ENCODE measurements around the gene BCAR1.

The BCAR1 gene
- total RNA-seq = 0 to 0.39 (median 0) reads per million in 3 donors

DNA sequence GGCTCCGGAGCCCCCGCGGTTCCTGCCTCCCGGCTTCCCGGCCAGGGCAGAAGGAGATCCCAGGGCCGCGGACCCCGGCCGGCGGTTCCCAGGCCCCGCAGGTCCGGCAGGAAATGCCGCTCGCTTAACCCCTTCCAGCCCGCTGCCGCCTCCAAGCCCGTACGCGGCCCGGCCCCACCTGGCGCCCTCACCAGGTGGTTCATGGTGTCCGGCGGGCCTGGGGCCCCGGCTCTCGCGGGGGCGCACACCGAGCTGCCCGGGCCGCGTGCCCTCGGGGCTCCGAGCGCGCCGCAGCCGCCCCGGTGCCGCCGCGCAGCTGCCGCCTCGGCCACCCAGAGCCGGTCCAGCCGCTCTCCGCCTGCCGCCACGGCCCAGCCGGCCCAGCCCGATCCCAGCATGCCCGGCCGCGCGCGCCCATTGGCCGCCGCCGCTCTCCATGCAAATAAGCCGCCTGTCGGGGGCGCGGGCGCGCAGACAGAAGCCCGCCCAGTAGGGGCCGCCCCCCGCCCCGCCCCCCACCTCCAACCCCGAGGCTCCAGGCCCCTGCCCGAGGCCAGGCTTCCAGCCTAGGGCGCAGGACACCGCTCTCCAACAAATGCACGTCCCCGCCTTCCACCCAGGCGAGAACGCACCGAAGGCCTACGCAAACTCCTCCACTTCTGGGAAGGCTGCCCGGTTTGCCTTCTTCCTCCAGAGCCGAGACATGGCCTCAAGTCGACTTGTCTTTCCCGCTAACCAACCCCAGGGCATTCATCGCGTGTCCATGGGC, at the start of gene BCAR1:
BCAR1 (minus strand) TSS at position 345 of the 769 bp plus-strand sequence; CDS start at position 203, 142 bp downstream.
- Histone ChIP-seq H3K9me3 (ENCODE audit: control insufficient read depth, low read length) (no peaks in the 10 kb centered on the region), H3K27ac (ENCODE audit: insufficient read depth, low read length, poor library complexity, severe bottlenecking) (no peak within 1 kb of the TSS), H3K27me3 (replicated peaks; ENCODE audit: control insufficient read depth, insufficient read depth, low read length, poor library complexity, severe bottlenecking) (peaks cover 37% of the 10 kb centered on the region), H3K36me3 (ENCODE audit: control insufficient read depth, insufficient read depth, low read length) (no peaks in the 10 kb centered on the region), H3K4me1 (ENCODE audit: control insufficient read depth, insufficient read depth, low read length, poor library complexity, severe bottlenecking) (peaks cover 10% of the 10 kb centered on the region), H3K4me3 (ENCODE audit: insufficient read depth, low read depth, low read length, poor library complexity, severe bottlenecking) (peak within 1 kb of the TSS; percentile 50)
- DNase-seq = no peak

- Histone ChIP-seq H3K27me3 (replicated peaks; ENCODE audit: control insufficient read depth, insufficient read depth, low read length, poor library complexity, severe bottlenecking) (no peaks in the 10 kb centered on the region), H3K4me3 (ENCODE audit: insufficient read depth, low read depth, low read length, poor library complexity, severe bottlenecking) (no peak overlapping the region), H3K36me3 (ENCODE audit: control insufficient read depth, insufficient read depth, low read length) (peaks cover 32% of the 10 kb centered on the region), H3K27ac (ENCODE audit: insufficient read depth, low read length, poor library complexity, severe bottlenecking) (no peak overlapping the region), H3K4me1 (ENCODE audit: control insufficient read depth, insufficient read depth, low read length, poor library complexity, severe bottlenecking) (no peaks in the 10 kb centered on the region), H3K9me3 (ENCODE audit: control insufficient read depth, low read length) (no peaks in the 10 kb centered on the region)
- no peak for DNase-seq
These were observed 46.8 kb upstream of the BCAR1 start for GRCh38 chr16:75298267-75298666.

DNA sequence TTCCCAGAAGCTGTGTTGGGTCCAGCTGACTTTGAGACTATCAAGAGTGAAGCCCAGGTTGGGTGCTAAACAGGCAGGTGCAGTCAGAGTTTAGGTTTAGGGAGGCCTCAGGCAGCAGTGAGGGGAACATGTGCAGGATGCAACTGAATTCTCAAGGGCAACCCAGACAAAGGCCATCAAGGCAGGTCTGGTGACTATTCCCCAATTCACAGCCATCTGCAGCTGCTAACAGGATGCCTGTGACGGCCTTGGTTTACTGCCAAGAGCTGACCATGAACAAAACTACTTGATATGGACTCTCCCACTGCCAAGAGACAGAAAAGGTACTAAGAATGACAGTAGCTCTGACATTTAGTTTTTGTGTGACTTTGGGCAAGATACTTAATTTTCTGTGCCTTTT, 45.2 kb upstream of the BCAR1 start:
- no peak for DNase-seq
- Histone ChIP-seq H3K4me3 (ENCODE audit: insufficient read depth, low read depth, low read length, poor library complexity, severe bottlenecking) (no peak overlapping the region), H3K36me3 (ENCODE audit: control insufficient read depth, insufficient read depth, low read length) (peaks cover 40% of the 10 kb centered on the region), H3K9me3 (ENCODE audit: control insufficient read depth, low read length) (no peaks in the 10 kb centered on the region), H3K4me1 (ENCODE audit: control insufficient read depth, insufficient read depth, low read length, poor library complexity, severe bottlenecking) (no peaks in the 10 kb centered on the region), H3K27ac (ENCODE audit: insufficient read depth, low read length, poor library complexity, severe bottlenecking) (no peak overlapping the region), H3K27me3 (replicated peaks; ENCODE audit: control insufficient read depth, insufficient read depth, low read length, poor library complexity, severe bottlenecking) (no peaks in the 10 kb centered on the region)

DNA sequence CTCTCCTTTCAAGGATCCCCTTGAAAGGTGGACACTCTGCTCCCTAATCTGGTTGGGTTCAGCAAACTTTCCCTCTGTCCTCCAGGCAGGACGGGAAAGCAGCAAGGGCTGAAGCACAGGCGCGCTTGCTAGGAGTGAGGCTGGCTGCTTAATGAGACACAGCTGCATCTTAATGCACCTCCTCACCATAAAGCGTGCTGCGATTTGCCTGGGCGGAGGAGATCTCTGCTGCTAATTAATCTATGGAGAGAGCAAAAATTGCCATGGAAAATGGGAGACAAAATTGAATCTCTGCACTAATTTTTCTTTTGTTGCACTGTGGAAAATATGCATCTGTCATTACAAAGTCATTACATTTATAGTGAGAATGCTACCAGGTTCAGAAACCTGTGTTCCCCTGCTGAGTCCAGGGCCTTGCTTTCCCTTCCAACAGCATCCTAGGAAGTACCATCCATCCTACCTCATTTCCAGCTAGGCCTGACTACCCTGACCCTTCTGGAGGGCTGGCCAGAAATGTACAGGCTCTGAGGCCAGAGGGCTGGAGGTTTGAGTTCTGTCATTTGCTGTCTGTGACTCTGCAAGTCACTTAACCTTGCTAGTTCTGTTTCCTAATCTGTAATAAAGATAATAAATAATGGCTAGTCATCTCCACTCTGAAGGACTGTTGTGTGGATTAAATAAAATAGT, 43.5 kb upstream of the BCAR1 start:
- no peak overlapping the region for H3K27ac ChIP-seq (ENCODE audit: insufficient read depth, low read length, poor library complexity, severe bottlenecking)

DNA sequence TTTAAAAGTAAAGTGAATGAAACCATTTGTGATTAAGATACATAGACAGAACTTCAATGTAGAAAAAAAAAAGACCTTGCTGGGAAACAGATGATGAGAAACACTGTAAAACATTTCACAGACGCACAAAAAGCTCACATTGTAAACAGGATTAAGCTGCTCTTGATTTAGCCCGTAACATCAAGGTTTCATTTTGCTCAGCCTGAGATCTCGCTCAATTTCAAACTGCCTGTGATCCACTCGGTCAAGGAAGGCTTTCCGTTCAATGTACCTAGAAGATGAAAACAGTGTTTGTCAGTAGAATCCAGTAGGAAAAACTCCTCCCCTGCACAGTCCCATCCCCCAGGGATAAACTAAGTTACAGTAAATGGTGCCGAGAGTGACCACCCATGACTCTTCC, 42.3 kb upstream of the BCAR1 start:
- Histone ChIP-seq H3K27me3 (replicated peaks; ENCODE audit: control insufficient read depth, insufficient read depth, low read length, poor library complexity, severe bottlenecking) (no peaks in the 10 kb centered on the region), H3K4me3 (ENCODE audit: insufficient read depth, low read depth, low read length, poor library complexity, severe bottlenecking) (no peak overlapping the region)

More for the DNA sequence above, 43.5 kb upstream of the BCAR1 start:
- no peaks in the 10 kb centered on the region for H3K9me3 ChIP-seq (ENCODE audit: control insufficient read depth, low read length)
- no peak for DNase-seq
- H3K4me3 ChIP-seq (ENCODE audit: insufficient read depth, low read depth, low read length, poor library complexity, severe bottlenecking) = no peak overlapping the region
- no peaks in the 10 kb centered on the region for H3K4me1 ChIP-seq (ENCODE audit: control insufficient read depth, insufficient read depth, low read length, poor library complexity, severe bottlenecking)
- H3K27me3 ChIP-seq (replicated peaks; ENCODE audit: control insufficient read depth, insufficient read depth, low read length, poor library complexity, severe bottlenecking) = no peaks in the 10 kb centered on the region
- peaks cover 39% of the 10 kb centered on the region for H3K36me3 ChIP-seq (ENCODE audit: control insufficient read depth, insufficient read depth, low read length)

DNA sequence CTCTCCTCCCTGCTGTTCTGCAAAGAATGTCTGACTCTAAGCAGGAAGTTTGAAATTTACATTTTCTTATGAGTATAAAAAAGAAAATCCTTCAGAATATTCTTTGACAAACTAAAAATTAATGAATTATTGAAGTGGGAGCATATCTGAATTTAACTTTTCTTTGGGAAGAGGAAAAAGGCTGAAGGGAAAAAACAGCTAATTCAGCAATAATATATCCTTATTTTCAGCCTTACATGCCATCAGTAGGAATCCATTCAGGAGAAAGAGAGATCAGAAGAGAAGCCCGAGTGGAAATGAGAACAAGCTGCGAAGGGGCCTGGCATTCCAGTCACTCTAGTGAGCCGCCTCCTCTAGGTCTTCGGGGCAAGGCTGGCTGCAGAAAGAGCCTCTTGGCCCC, 41.7 kb upstream of the BCAR1 start:
- no peak overlapping the region for H3K4me3 ChIP-seq (ENCODE audit: insufficient read depth, low read depth, low read length, poor library complexity, severe bottlenecking)
- H3K36me3 ChIP-seq (ENCODE audit: control insufficient read depth, insufficient read depth, low read length) = peaks cover 33% of the 10 kb centered on the region
- no peaks in the 10 kb centered on the region for H3K27me3 ChIP-seq (replicated peaks; ENCODE audit: control insufficient read depth, insufficient read depth, low read length, poor library complexity, severe bottlenecking)
- H3K9me3 ChIP-seq (ENCODE audit: control insufficient read depth, low read length) = no peaks in the 10 kb centered on the region
- no peak overlapping the region for H3K27ac ChIP-seq (ENCODE audit: insufficient read depth, low read length, poor library complexity, severe bottlenecking)
- no peak for DNase-seq
- H3K4me1 ChIP-seq (ENCODE audit: control insufficient read depth, insufficient read depth, low read length, poor library complexity, severe bottlenecking) = peaks cover 10% of the 10 kb centered on the region

More for the DNA sequence above, 42.3 kb upstream of the BCAR1 start:
- Histone ChIP-seq H3K36me3 (ENCODE audit: control insufficient read depth, insufficient read depth, low read length) (peaks cover 33% of the 10 kb centered on the region), H3K27ac (ENCODE audit: insufficient read depth, low read length, poor library complexity, severe bottlenecking) (no peak overlapping the region), H3K4me1 (ENCODE audit: control insufficient read depth, insufficient read depth, low read length, poor library complexity, severe bottlenecking) (peaks cover 5% of the 10 kb centered on the region), H3K9me3 (ENCODE audit: control insufficient read depth, low read length) (no peaks in the 10 kb centered on the region)
- DNase-seq = no peak

DNA sequence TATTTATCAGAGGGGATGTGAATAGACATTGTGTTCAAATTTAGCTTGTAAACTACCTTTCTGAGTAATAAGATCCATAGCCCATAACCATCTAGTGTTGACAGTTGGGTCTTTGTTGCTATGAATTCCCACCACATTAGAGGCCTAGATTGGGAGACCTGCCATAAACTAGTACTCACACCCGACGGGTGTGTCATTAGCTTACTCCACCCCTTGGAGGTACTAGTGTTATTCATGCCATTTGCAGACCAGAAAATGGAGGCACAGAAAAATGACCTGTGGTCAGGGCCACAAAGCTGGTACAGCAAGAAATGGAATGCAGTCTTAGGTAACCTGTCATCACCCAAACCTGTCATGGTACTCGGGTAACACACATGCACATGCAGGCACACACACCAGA, 41.3 kb upstream of the BCAR1 start:
- peaks cover 30% of the 10 kb centered on the region for H3K36me3 ChIP-seq (ENCODE audit: control insufficient read depth, insufficient read depth, low read length)
- peaks cover 12% of the 10 kb centered on the region for H3K4me1 ChIP-seq (ENCODE audit: control insufficient read depth, insufficient read depth, low read length, poor library complexity, severe bottlenecking)
- H3K4me3 ChIP-seq (ENCODE audit: insufficient read depth, low read depth, low read length, poor library complexity, severe bottlenecking) = no peak overlapping the region
- H3K9me3 ChIP-seq (ENCODE audit: control insufficient read depth, low read length) = no peaks in the 10 kb centered on the region
- no peak overlapping the region for H3K27ac ChIP-seq (ENCODE audit: insufficient read depth, low read length, poor library complexity, severe bottlenecking)
- DNase-seq = no peak
- no peaks in the 10 kb centered on the region for H3K27me3 ChIP-seq (replicated peaks; ENCODE audit: control insufficient read depth, insufficient read depth, low read length, poor library complexity, severe bottlenecking)

DNA sequence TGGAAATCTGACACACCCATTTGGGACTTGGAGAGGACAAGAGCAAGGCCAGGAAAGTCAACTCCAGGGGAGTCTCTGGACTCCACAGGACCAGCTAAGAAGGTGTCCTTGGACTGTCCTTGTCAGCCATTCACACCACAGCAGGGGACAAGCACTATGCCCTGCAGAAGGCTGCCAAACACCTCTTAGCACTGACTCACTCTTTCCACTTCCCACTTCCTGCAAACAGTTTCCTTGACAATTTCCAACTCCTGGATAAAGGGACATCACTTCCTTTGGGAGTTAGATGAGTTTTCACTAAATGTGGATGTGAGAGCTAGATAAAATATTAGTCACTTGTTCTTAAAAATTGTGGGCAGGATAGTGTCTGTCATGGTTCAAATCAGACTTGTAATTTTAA, 37.8 kb upstream of the BCAR1 start:
- peaks cover 18% of the 10 kb centered on the region for H3K36me3 ChIP-seq (ENCODE audit: control insufficient read depth, insufficient read depth, low read length)
- no peaks in the 10 kb centered on the region for H3K27me3 ChIP-seq (replicated peaks; ENCODE audit: control insufficient read depth, insufficient read depth, low read length, poor library complexity, severe bottlenecking)
- no peak for DNase-seq
- no peak overlapping the region for H3K27ac ChIP-seq (ENCODE audit: insufficient read depth, low read length, poor library complexity, severe bottlenecking)
- no peak overlapping the region for H3K4me3 ChIP-seq (ENCODE audit: insufficient read depth, low read depth, low read length, poor library complexity, severe bottlenecking)
- peaks cover 12% of the 10 kb centered on the region for H3K4me1 ChIP-seq (ENCODE audit: control insufficient read depth, insufficient read depth, low read length, poor library complexity, severe bottlenecking)
- no peaks in the 10 kb centered on the region for H3K9me3 ChIP-seq (ENCODE audit: control insufficient read depth, low read length)

DNA sequence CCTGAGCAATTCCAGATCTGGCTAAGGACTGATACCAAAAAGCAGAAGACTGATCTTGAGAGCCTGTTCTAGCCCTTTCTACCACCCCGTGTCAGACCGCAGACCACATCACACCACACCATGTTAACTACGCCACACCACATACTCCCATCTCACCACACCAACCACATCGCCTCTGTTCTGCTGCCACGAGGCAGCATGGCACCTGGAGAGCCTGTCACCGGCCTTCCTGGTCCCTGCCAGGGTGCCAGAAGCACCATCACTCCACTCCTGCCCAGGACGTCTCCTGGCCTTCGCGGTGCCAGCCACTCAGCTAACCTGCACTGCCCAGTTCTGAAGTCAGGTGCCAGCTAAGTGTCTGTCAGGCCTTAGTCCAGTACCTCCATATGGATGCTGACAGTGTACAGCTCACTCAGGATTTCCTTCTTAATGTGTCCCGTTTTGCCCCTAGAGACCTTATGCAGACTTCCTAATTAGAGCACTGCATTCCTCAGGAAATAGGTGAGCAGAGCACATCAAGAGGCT, 37.2 kb upstream of the BCAR1 start:
- H3K27ac ChIP-seq (ENCODE audit: insufficient read depth, low read length, poor library complexity, severe bottlenecking) = no peak overlapping the region
- DNase-seq = peak; percentile 37 to 54 (median 52)

DNA sequence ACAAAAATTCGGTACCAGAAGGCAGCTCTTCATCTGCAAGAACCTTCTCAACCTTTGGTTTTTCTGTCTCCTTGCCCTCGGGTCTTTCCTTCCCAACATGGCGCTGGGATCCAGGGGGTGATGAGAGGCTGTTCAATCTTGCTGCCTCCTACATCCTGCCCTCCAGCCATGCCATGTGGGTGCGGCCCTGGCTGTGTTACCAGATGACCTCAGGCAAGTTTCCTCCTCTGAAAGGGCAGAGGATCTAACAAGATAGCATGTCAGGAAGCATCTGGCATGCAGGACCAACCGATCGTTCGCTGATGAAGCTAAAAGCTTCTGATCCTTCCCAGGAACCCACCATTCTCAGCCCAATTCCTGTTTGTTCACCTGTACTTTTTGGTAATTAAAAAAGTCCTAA, 36.8 kb upstream of the BCAR1 start:
- Histone ChIP-seq H3K27ac (ENCODE audit: insufficient read depth, low read length, poor library complexity, severe bottlenecking) (no peak overlapping the region), H3K4me1 (ENCODE audit: control insufficient read depth, insufficient read depth, low read length, poor library complexity, severe bottlenecking) (peaks cover 12% of the 10 kb centered on the region), H3K36me3 (ENCODE audit: control insufficient read depth, insufficient read depth, low read length) (peaks cover 10% of the 10 kb centered on the region), H3K9me3 (ENCODE audit: control insufficient read depth, low read length) (no peaks in the 10 kb centered on the region), H3K4me3 (ENCODE audit: insufficient read depth, low read depth, low read length, poor library complexity, severe bottlenecking) (no peak overlapping the region), H3K27me3 (replicated peaks; ENCODE audit: control insufficient read depth, insufficient read depth, low read length, poor library complexity, severe bottlenecking) (no peaks in the 10 kb centered on the region)
- DNase-seq = no peak

More for the DNA sequence above, 37.2 kb upstream of the BCAR1 start:
- Histone ChIP-seq H3K36me3 (ENCODE audit: control insufficient read depth, insufficient read depth, low read length) (peaks cover 12% of the 10 kb centered on the region), H3K27me3 (replicated peaks; ENCODE audit: control insufficient read depth, insufficient read depth, low read length, poor library complexity, severe bottlenecking) (no peaks in the 10 kb centered on the region), H3K4me3 (ENCODE audit: insufficient read depth, low read depth, low read length, poor library complexity, severe bottlenecking) (no peak overlapping the region), H3K4me1 (ENCODE audit: control insufficient read depth, insufficient read depth, low read length, poor library complexity, severe bottlenecking) (peaks cover 12% of the 10 kb centered on the region), H3K9me3 (ENCODE audit: control insufficient read depth, low read length) (no peaks in the 10 kb centered on the region)
